K562 (cell line): ENCODE measurements around the gene SP6. TPM values are rescaled to one million over a fixed set of nuclear protein-coding genes. Genes with fewer than 3 reads are reported as not detected.

ENCODE experiments used
- ATAC-seq: fragments of 200-7000 bp; cut with Tn5 transposase; 3 replicates; pipeline ENCODE4 v1.9.1; 2020; ENCODE audit warnings: moderate library complexity
- BruUV-seq: library from RNA; stranded (reverse); fragments of 400-500 nt; replicated peaks from 2 replicates; lab custom pipeline; 2021; lab: Mats Ljungman, UMichigan
- CTCF ChIA-PET: fragments of 300-600 bp; formaldehyde crosslinking; extraction: SDS; loops from one replicate; lab custom pipeline; 2021; ENCODE audit warnings: low intra/inter-chr PET ratio; lab: Yijun Ruan, JAX
- POLR2A ChIA-PET: fragments of 300-600, 350-650 bp; sonication (Branson Sonifier 250); formaldehyde crosslinking; extraction: SDS; loops from one replicate; lab custom pipeline; 2021; ENCODE audit warnings: antibody characterized with exemption, inconsistent platforms; lab: Yijun Ruan, JAX
- DNase-seq, 4 experiments: peaks; one replicate each; pipeline versions ENCODE4 v3.0.0 to v3.0.0-alpha.2; 2011 to 2018; ENCODE audit warnings: low spot score in 3 of 4, mixed read lengths in 3 of 4; ENCODE audit errors: extremely low read depth in 1 of 4
- FAIRE-seq: peaks from 2 replicates; lab custom pipeline; 2011; peaks lifted over from hg19 to GRCh38; lab: Jason Lieb, UNC
- H2AFZ ChIP-seq: 2 replicates; pipeline ENCODE4 v1.6.0; 2011; ENCODE audit warnings: low read depth, low read length, control low read depth, inconsistent platforms
- H3K27ac ChIP-seq: fragments of 200-600 bp; 3 replicates; pipeline ENCODE4 v1.8.0; 2011; ENCODE audit warnings: low read depth, mild to moderate bottlenecking, control low read depth, inconsistent platforms, low read length, moderate library complexity, mixed read lengths; ENCODE audit errors: extremely low read depth
- H3K27me3 ChIP-seq, 2 experiments: fragments of 300-600 bp in 1 of 2; 2 replicates in 1 of 2; 3 replicates in 1 of 2; pipeline versions ENCODE4 v1.6.0 to v1.8.0; 2011; ENCODE audit warnings: inconsistent platforms in 2 of 2, low read length in 2 of 2, mild to moderate bottlenecking in 1 of 2, mixed read lengths in 1 of 2, moderate library complexity in 1 of 2; ENCODE audit not compliant: control insufficient read depth in 2 of 2, insufficient read depth in 2 of 2
- H3K36me3 ChIP-seq: fragments of 300-600 bp; 3 replicates; pipeline ENCODE4 v1.8.0; 2011; ENCODE audit warnings: mild to moderate bottlenecking, low read length, inconsistent platforms; ENCODE audit not compliant: control insufficient read depth, insufficient read depth
- H3K4me1 ChIP-seq, 2 experiments: fragments of 200-600 bp in 1 of 2; replicated peaks in 1 of 2; 2 replicates in 1 of 2; 3 replicates in 1 of 2; pipeline versions ENCODE4 v1.5.1 to v1.8.0; 2011; ENCODE audit warnings: inconsistent platforms in 2 of 2, low read length in 2 of 2, mild to moderate bottlenecking in 1 of 2, mixed read lengths in 1 of 2, moderate library complexity in 1 of 2; ENCODE audit not compliant: control insufficient read depth in 2 of 2, insufficient read depth in 2 of 2
- H3K4me2 ChIP-seq: 2 replicates; pipeline ENCODE4 v1.6.1; 2011; ENCODE audit warnings: low read length, control low read depth, inconsistent platforms, mixed read lengths; ENCODE audit not compliant: insufficient read depth
- H3K4me3 ChIP-seq: fragments of 200-600 bp; sonication (generic), shearing (Covaris generic); 2 replicates; pipeline ENCODE4 v1.5.1; 2016; ENCODE audit warnings: control low read depth, inconsistent platforms
- H3K79me2 ChIP-seq: fragments of 200-600 bp; 3 replicates; pipeline ENCODE4 v1.8.0; 2011; ENCODE audit warnings: low read length, inconsistent platforms; ENCODE audit not compliant: control insufficient read depth, insufficient read depth
- H3K9ac ChIP-seq, 2 experiments: 2 replicates each; pipeline versions ENCODE4 v1.6.0 to v1.6.1; 2011; ENCODE audit warnings: low read depth in 2 of 2, low read length in 2 of 2, control low read depth in 1 of 2, inconsistent platforms in 1 of 2, mild to moderate bottlenecking in 1 of 2, mixed read lengths in 1 of 2; ENCODE audit not compliant: insufficient read depth in 1 of 2
- H3K9me1 ChIP-seq: one replicate; pipeline ENCODE4 v1.6.0; 2011; ENCODE audit warnings: inconsistent platforms, mild to moderate bottlenecking, low read length, moderate library complexity; ENCODE audit not compliant: control insufficient read depth, insufficient read depth
- H3K9me3 ChIP-seq: replicated peaks from 2 replicates; pipeline ENCODE4 v1.5.1; 2011; ENCODE audit warnings: low read depth, low read length, inconsistent platforms; ENCODE audit not compliant: control insufficient read depth, insufficient read depth
- H4K20me1 ChIP-seq: replicated peaks from 2 replicates; pipeline ENCODE4 v1.6.1; 2011; ENCODE audit warnings: low read length, inconsistent platforms, mixed read lengths; ENCODE audit not compliant: control insufficient read depth, insufficient read depth
- FOXK1 ChIP-seq: sonication (generic); formaldehyde crosslinking; IDR thresholded peaks from 2 replicates; pipeline ENCODE4 v1.8.0; 2022; ENCODE audit warnings: missing genetic modification reagents, mild to moderate bottlenecking, borderline replicate concordance
- HLTF ChIP-seq: fragments of 450-650 bp; IDR thresholded peaks from 2 replicates; pipeline ENCODE4 v1.6.1; 2016
- WGBS: fragments of 100-300 bp; shearing (Covaris generic); methylation state at CpG from one replicate; pipeline ENCODE4 v1.1.6; 2016; ENCODE audit warnings: low coverage, mixed read lengths; ENCODE audit not compliant: insufficient coverage; ENCODE audit errors: missing lambda C conversion rate; 5-methylcytosine and 5-hydroxymethylcytosine counted together
- in situ Hi-C: fragments of 300-500 bp; cut with MboI; formaldehyde crosslinking; loops from 4 replicates; pipeline ENCODE4 v1.15.0; 2018; ENCODE audit warnings: inconsistent platforms, mixed read lengths
- intact Hi-C: fragments of 100-400 bp; cut with micrococcal nuclease; formaldehyde crosslinking; loops from 2 replicates; pipeline ENCODE4 v1.14.2; 2022
- polyA plus RNA-seq, 8 experiments: library from polyadenylated mRNA; depleted of rRNA in 4 of 8; stranded (reverse) in 5 of 8; unstranded in 3 of 8; fragments of >200 nt; fragmentation: Nextera tagmentation in 2 of 8; fragmentation: Illumina TruSeq in 1 of 8; extraction: Ambion mirVana in 2 of 8; extraction: Trizol in 1 of 8; gene quantifications; 2 replicates each; pipeline versions ENCODE4 v1.2.1 to v1.2.3, GENCODE V29; 2011 to 2014; ENCODE audit warnings: inconsistent platforms in 1 of 8, missing spikeins in 1 of 8
- total RNA-seq, 7 experiments: library from RNA; depleted of rRNA in 6 of 7; stranded (reverse); fragments of >200 nt in 6 of 7; fragmentation: Illumina TruSeq in 2 of 7; extraction: Trizol in 2 of 7; gene quantifications; 2 replicates each; pipeline versions ENCODE4 v1.2.1 to v1.2.3, GENCODE V29; 2011 to 2021; ENCODE audit warnings: low replicate concordance in 1 of 7
- TF ChIP-seq, protein P1 (sequence below), 2 experiments: fragments of 450-650 bp; IDR thresholded peaks; 2 replicates each; pipeline ENCODE4 v1.6.1; 2018; ENCODE audit warnings: mild to moderate bottlenecking in 2 of 2, low read depth in 1 of 2; ENCODE audit not compliant: partially characterized antibody in 2 of 2

SP6 gene
- total and polyA plus RNA-seq, 9 of the 15 experiments (the other 6 are each of a cell fraction or from before 2014, with no cell fraction given), result 0.11 to 7.9 (median 2.2) TPM

DNA sequence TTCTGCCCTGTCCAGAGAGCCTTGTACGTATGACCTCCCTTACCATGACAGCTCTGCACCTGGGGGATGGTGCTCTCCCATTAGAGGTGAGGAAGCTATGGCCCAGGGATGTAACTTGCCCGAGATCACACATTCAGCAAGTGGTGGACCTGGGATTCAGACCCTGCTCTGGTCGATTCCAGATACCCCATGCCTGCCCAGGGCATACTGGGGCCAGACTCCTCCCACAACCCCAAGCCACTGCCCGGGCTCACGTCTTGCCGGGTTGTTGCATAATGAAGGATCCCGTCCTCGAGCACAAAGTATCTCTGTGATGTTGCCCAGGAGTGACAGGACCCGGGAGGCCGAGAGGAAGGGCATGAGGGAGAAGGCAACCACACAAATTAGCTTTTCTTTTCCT lies 31.5 kb downstream of the SP6 start:
- H3K27me3 ChIP-seq, result no peaks in the 10 kb centered on the region
- CTCF ChIA-PET, result no interaction called here
- no peak overlapping the region for H3K27ac ChIP-seq
- WGBS, result 87% methylated on average over 8 of the region's 10 CpGs
- FAIRE-seq (no peak), DNase-seq (no peak), ATAC-seq (no peak)
- H3K4me2 ChIP-seq, result no peak overlapping the region
- H3K79me2 ChIP-seq, result peaks cover 9% of the 10 kb centered on the region
- no peak for TF ChIP-seq HLTF
- TF ChIP-seq FOXK1 (CRISPR knock-in tag), result no peak
- TF ChIP-seq, protein P1, sequence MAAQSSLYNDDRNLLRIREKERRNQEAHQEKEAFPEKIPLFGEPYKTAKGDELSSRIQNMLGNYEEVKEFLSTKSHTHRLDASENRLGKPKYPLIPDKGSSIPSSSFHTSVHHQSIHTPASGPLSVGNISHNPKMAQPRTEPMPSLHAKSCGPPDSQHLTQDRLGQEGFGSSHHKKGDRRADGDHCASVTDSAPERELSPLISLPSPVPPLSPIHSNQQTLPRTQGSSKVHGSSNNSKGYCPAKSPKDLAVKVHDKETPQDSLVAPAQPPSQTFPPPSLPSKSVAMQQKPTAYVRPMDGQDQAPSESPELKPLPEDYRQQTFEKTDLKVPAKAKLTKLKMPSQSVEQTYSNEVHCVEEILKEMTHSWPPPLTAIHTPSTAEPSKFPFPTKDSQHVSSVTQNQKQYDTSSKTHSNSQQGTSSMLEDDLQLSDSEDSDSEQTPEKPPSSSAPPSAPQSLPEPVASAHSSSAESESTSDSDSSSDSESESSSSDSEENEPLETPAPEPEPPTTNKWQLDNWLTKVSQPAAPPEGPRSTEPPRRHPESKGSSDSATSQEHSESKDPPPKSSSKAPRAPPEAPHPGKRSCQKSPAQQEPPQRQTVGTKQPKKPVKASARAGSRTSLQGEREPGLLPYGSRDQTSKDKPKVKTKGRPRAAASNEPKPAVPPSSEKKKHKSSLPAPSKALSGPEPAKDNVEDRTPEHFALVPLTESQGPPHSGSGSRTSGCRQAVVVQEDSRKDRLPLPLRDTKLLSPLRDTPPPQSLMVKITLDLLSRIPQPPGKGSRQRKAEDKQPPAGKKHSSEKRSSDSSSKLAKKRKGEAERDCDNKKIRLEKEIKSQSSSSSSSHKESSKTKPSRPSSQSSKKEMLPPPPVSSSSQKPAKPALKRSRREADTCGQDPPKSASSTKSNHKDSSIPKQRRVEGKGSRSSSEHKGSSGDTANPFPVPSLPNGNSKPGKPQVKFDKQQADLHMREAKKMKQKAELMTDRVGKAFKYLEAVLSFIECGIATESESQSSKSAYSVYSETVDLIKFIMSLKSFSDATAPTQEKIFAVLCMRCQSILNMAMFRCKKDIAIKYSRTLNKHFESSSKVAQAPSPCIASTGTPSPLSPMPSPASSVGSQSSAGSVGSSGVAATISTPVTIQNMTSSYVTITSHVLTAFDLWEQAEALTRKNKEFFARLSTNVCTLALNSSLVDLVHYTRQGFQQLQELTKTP (IDR thresholded peaks at IDR 0.05; ENCODE audit: low read depth in 1 of 2, partially characterized antibody in 2 of 2), result no peak
- intact Hi-C loops (no loop called here), in situ Hi-C loops (no loop called here)
- POLR2A ChIA-PET, result interaction anchor here (0.6 to 4.0 kb wide), 4 partner anchors 8 to 76 kb away, joined by 3 to 28 read pairs (median 3); partner anchors contain the start of genes LRRC46 and MRPL10
- H3K4me1 ChIP-seq, result peaks cover 13 to 30% of the 10 kb centered on the region in 2 experiments
- peak overlapping the region in 1 of 2 experiments; percentile 48; a peak in 2 of 4 replicates for H3K9ac ChIP-seq
- no peak overlapping the region for H3K4me3 ChIP-seq
- H2AFZ ChIP-seq, result no peak overlapping the region
- no peaks in the 10 kb centered on the region for H3K9me3 ChIP-seq
- BruUV-seq, result no TSS peak
- peaks cover 55% of the 10 kb centered on the region; the same call in 2 of the 3 replicates for H3K36me3 ChIP-seq
- no peaks in the 10 kb centered on the region for H4K20me1 ChIP-seq
- H3K9me1 ChIP-seq, result no peaks in the 10 kb centered on the region
